Tibial artery (tissue), 4 donors: ENCODE data around the gene FAR2.
A peak's percentile ranks its signal among the peaks of the same experiment; 100 is the strongest.
"Not testable (repeated sequence)": the region's sequence is repeated elsewhere in the genome, so short reads cannot be mapped to it uniquely, and the experiment has no call there.

ENCODE experiments used
- DNase-seq, 2 donors: peaks; one replicate each; pipeline ENCODE4 v3.0.0-alpha.2; 2019
- H3K27ac ChIP-seq, 2 donors: fragments of 200-600 bp; sonication (generic) in 1 of 2; 1 replicate in 1 of 2; 2 replicates in 1 of 2; pipeline ENCODE4 v1.5.1; 2018 to 2019; ENCODE audit warnings: mild to moderate bottlenecking in 1 of 2
- H3K27me3 ChIP-seq, 2 donors: fragments of 200-600 bp; sonication (generic) in 1 of 2; one replicate each; pipeline versions ENCODE4 v1.5.1 to v1.6.0; 2016 to 2019
- H3K36me3 ChIP-seq, 3 donors: fragments of 200-600 bp; sonication (generic) in 2 of 3; one replicate each; pipeline ENCODE4 v1.5.1; 2016 to 2019; ENCODE audit warnings: mild to moderate bottlenecking in 2 of 3
- H3K4me1 ChIP-seq, 4 donors: fragments of 200-600 bp; sonication (generic) in 2 of 4; 1 replicate in 3 of 4; 2 replicates in 1 of 4; pipeline ENCODE4 v1.5.1; 2016 to 2019
- H3K4me3 ChIP-seq, 2 donors: fragments of 200-600 bp; sonication (generic) in 1 of 2; 1 replicate in 1 of 2; 2 replicates in 1 of 2; pipeline ENCODE4 v1.5.1; 2018 to 2019; ENCODE audit warnings: mild to moderate bottlenecking in 2 of 2
- H3K9me3 ChIP-seq, 3 donors: fragments of 200-600 bp; sonication (generic) in 1 of 3; one replicate each; pipeline ENCODE4 v1.5.1; 2016 to 2019
- CTCF ChIP-seq, 2 experiments: fragments of 200-600 bp in 1 of 2; fragments of 450-650 bp in 1 of 2; IDR thresholded peaks; one replicate each; pipeline ENCODE4 v1.5.1; 2017 to 2019; ENCODE audit warnings: antibody characterized with exemption in 2 of 2, mild to moderate bottlenecking in 1 of 2, moderate library complexity in 1 of 2
- intact Hi-C: fragments of 100-400 bp; cut with DNase I; formaldehyde crosslinking; loops from one replicate; pipeline ENCODE4 v1.15.0; 2023; ENCODE audit warnings: low total_unique reads

The FAR2 gene

DNA sequence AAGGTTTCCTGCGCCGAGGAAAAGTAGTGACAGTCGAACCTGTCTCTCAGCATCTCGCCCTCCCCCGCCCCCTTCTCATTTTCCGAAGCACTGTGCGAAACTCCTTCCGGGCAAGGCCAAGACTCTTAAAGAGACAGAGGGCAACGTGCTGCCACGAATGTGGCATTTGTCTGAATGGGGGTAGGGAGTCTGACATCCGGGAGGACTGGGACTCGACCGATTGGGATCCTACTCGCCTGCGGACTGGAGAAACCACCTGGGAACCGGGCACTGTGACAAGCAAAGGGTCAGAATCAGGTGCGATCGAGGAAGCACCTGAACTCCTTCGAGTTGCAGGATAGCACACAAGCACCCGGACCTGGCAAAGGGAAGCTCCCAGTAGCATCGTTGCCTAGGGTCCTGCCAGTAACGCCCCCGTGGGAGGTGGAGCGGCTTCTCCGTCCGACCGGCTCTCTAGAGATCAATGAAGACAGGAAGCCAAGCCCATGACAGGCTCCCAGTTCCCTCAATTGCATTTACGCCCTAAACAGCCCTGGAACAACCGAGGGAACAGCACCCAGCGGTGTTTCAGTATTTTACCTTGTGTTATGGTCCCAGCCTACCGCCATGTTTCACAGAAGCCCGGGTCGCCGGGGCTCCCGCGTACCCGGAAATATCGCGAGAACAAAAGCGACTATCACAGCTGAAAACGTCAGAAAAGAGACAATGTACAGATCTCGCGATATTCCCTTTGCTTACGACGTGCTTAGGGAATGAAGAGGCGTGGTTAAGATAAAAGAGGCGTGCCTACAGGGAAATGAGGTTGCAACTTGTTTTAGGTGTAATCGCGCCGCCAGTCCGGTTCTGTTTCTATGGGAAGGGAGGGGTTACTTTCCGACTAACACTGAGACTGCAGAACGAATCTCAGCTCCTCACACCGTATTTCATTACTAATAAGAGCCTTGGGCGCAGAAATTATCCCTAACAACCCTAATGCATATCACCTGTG is 231.8 kb downstream of the FAR2 start, which contains the start of gene ERGIC2:
ERGIC2 (minus strand) TSS at position 637 of the 988 bp plus-strand sequence. CDS start 9,539 bp downstream, outside the sequence.
- DNase-seq: peak; percentile 91 to 95
- Histone ChIP-seq H3K4me1 (peaks cover 0 to 12% (median 6%) of the 10 kb centered on the region in 4 donors), H3K9me3 (no peaks in the 10 kb centered on the region), H3K27me3 (no peaks in the 10 kb centered on the region), H3K36me3 (no peaks in the 10 kb centered on the region), H3K4me3 (peak within 1 kb of the TSS; percentile 65 to 79), H3K27ac (peak within 1 kb of the TSS; percentile 74 to 81)
- no peak for TF ChIP-seq CTCF (IDR thresholded peaks at IDR 0.05)
- intact Hi-C loops: loop anchor here (5.0 kb wide), 1 partner anchor 1316 kb away; the partner anchor contains the start of gene IPO8

- H3K9me3 ChIP-seq: no peaks in the 10 kb centered on the region
- no peaks in the 10 kb centered on the region for H3K36me3 ChIP-seq
- no peak overlapping the region for H3K4me3 ChIP-seq
- peaks cover 0 to 12% (median 6%) of the 10 kb centered on the region in 4 donors for H3K4me1 ChIP-seq
- H3K27me3 ChIP-seq: no peaks in the 10 kb centered on the region
- no peak for DNase-seq
- no peak for TF ChIP-seq CTCF (IDR thresholded peaks at IDR 0.05)
- no peak overlapping the region for H3K27ac ChIP-seq
- intact Hi-C loops: loop anchor here (5.0 kb wide), 1 partner anchor 1315 kb away; the partner anchor contains the start of gene IPO8
These were observed 233.2 kb downstream of the FAR2 start for GRCh38 chr12:29382251-29382650.

GRCh38 chr12:29385194-29385593 is 236.1 kb downstream of the FAR2 start:
- H3K36me3 ChIP-seq, H3K4me1 ChIP-seq, H3K4me3 ChIP-seq, H3K27me3 ChIP-seq, DNase-seq, H3K27ac ChIP-seq, H3K9me3 ChIP-seq, intact Hi-C loops: not testable (repeated sequence)
